Neural progenitor cell (in vitro differentiated cells): ENCODE measurements around the gene PARP14. TPM values are rescaled to one million over a fixed set of nuclear protein-coding genes. Genes with fewer than 3 reads are reported as not detected.
"Not testable (repeated sequence)": the region's sequence is repeated elsewhere in the genome, so short reads cannot be mapped to it uniquely, and the experiment has no call there.

Experiments
- DNase-seq: peaks from one replicate; pipeline ENCODE4 v3.0.0-alpha.2; 2016; ENCODE audit warnings: low spot score
- H2AFZ ChIP-seq: fragments of 200-600 bp; sonication (generic); replicated peaks from 2 replicates; pipeline ENCODE4 v1.6.1; 2016; ENCODE audit warnings: antibody characterized with exemption
- H3F3A ChIP-seq: fragments of 200-600 bp; sonication (generic); 2 replicates; pipeline ENCODE4 v1.6.1; 2016; ENCODE audit warnings: antibody characterized with exemption, low read depth
- H3K27ac ChIP-seq: fragments of 200-600 bp; sonication (generic); 2 replicates; pipeline ENCODE4 v1.5.1; 2016; ENCODE audit warnings: mild to moderate bottlenecking
- H3K27me3 ChIP-seq: fragments of 200-600 bp; sonication (generic); 2 replicates; pipeline ENCODE4 v1.6.1; 2016; ENCODE audit warnings: mild to moderate bottlenecking, moderate library complexity
- H3K36me3 ChIP-seq: fragments of 200-600 bp; sonication (generic); 2 replicates; pipeline ENCODE4 v1.5.1; 2016
- H3K4me1 ChIP-seq: fragments of 200-600 bp; sonication (generic); 2 replicates; pipeline ENCODE4 v1.6.1; 2016; ENCODE audit warnings: mixed run types
- H3K4me2 ChIP-seq: fragments of 200-600 bp; sonication (generic); 2 replicates; pipeline ENCODE4 v1.6.1; 2016
- H3K4me3 ChIP-seq: fragments of 200-600 bp; sonication (generic); 2 replicates; pipeline ENCODE4 v1.5.1; 2016
- H3K79me2 ChIP-seq: fragments of 200-600 bp; sonication (generic); 2 replicates; pipeline ENCODE4 v1.6.1; 2016; ENCODE audit warnings: low read depth
- H3K9ac ChIP-seq: fragments of 200-600 bp; sonication (generic); 2 replicates; pipeline ENCODE4 v1.6.1; 2016
- H3K9me3 ChIP-seq: fragments of 200-600 bp; sonication (generic); 2 replicates; pipeline ENCODE4 v1.5.1; 2016; ENCODE audit warnings: low read depth
- H4K20me1 ChIP-seq: fragments of 200-600 bp; sonication (generic); 2 replicates; pipeline ENCODE4 v1.6.1; 2016; ENCODE audit warnings: low read depth
- H3K27ac Mint-ChIP-seq: 3 replicates; pipeline ENCODE4 v1.8.0; 2021; ENCODE audit warnings: mixed read lengths
- H3K27me3 Mint-ChIP-seq: 2 replicates; pipeline ENCODE4 v1.8.0; 2022; ENCODE audit warnings: low read depth, mild to moderate bottlenecking, inconsistent platforms, moderate library complexity, mixed read lengths; ENCODE audit not compliant: insufficient read depth
- H3K36me3 Mint-ChIP-seq: 3 replicates; pipeline ENCODE4 v1.8.0; 2021; ENCODE audit warnings: mixed read lengths
- H3K4me1 Mint-ChIP-seq: 3 replicates; pipeline ENCODE4 v1.8.0; 2021; ENCODE audit warnings: mixed read lengths
- H3K4me3 Mint-ChIP-seq: 3 replicates; pipeline ENCODE4 v1.8.0; 2021; ENCODE audit warnings: mild to moderate bottlenecking, moderate library complexity, mixed read lengths
- H3K9me3 Mint-ChIP-seq: 3 replicates; pipeline ENCODE4 v1.8.0; 2020; ENCODE audit warnings: mixed read lengths
- CTCF ChIP-seq: fragments of 200-600 bp; sonication (generic); IDR thresholded peaks from 2 replicates; pipeline ENCODE4 v1.5.1; 2017; ENCODE audit warnings: antibody characterized with exemption, mild to moderate bottlenecking
- EZH2 ChIP-seq: fragments of 200-600 bp; sonication (generic); IDR thresholded peaks from 2 replicates; pipeline ENCODE4 v1.6.1; 2017; ENCODE audit warnings: antibody characterized with exemption, mild to moderate bottlenecking, moderate library complexity
- EZH2phosphoT487 ChIP-seq: fragments of 200-600 bp; sonication (generic); IDR thresholded peaks from 2 replicates; pipeline ENCODE4 v1.6.1; 2017; ENCODE audit warnings: antibody characterized with exemption
- total RNA-seq: library from RNA; depleted of rRNA; stranded (reverse); fragments of >200 nt; gene quantifications from 2 replicates; pipeline ENCODE4 v1.2.3, GENCODE V29; 2015; ENCODE audit warnings: low replicate concordance

The PARP14 gene
- total RNA-seq, 1 donor from 2014 or later = 6.1 TPM

- peaks cover 11% of the 10 kb centered on the region for H3F3A ChIP-seq
- H3K4me1 Mint-ChIP-seq = peaks cover 22% of the 10 kb centered on the region
- peak overlapping the region; percentile 69 for H3K4me3 ChIP-seq
- peaks cover 3% of the 10 kb centered on the region for H3K9me3 Mint-ChIP-seq
- no peaks in the 10 kb centered on the region for H4K20me1 ChIP-seq
- H3K79me2 ChIP-seq = no peaks in the 10 kb centered on the region
- peak overlapping the region; percentile 93 for H3K4me2 ChIP-seq
- H3K27ac Mint-ChIP-seq = no peak overlapping the region
- no peak overlapping the region for H3K9ac ChIP-seq
- no peaks in the 10 kb centered on the region for H3K36me3 ChIP-seq
- no peaks in the 10 kb centered on the region for H3K36me3 Mint-ChIP-seq
- peak overlapping the region; percentile 98 for H2AFZ ChIP-seq
- peak overlapping the region; percentile 84 for H3K4me3 Mint-ChIP-seq
- no peaks in the 10 kb centered on the region for H3K9me3 ChIP-seq
- no peaks in the 10 kb centered on the region for H3K4me1 ChIP-seq
- TF ChIP-seq EZH2phosphoT487 (no peak), EZH2 (no peak), CTCF (no peak)
- H3K27me3 Mint-ChIP-seq = peaks cover 15% of the 10 kb centered on the region
- peaks cover 32% of the 10 kb centered on the region for H3K27me3 ChIP-seq
- no peak for DNase-seq
- no peak overlapping the region for H3K27ac ChIP-seq
Observed at GRCh38 chr3:122681284-122681973, 790 bp downstream of the PARP14 start.

GRCh38 chr3:122681974-122682409 is 1.4 kb downstream of the PARP14 start:
- Histone ChIP-seq H3K9ac (no peak overlapping the region), H3K4me3 (no peak overlapping the region), H3K27ac (no peak overlapping the region), H4K20me1 (no peaks in the 10 kb centered on the region), H3K27me3 (peaks cover 32% of the 10 kb centered on the region), H3K9me3 (no peaks in the 10 kb centered on the region), H3K4me2 (no peak overlapping the region), H3K79me2 (no peaks in the 10 kb centered on the region), H3K36me3 (no peaks in the 10 kb centered on the region), H3K4me1 (no peaks in the 10 kb centered on the region), H3F3A (peaks cover 11% of the 10 kb centered on the region), H2AFZ (no peak overlapping the region)
- peaks cover 22% of the 10 kb centered on the region for H3K4me1 Mint-ChIP-seq
- H3K27me3 Mint-ChIP-seq = peaks cover 15% of the 10 kb centered on the region
- peak overlapping the region; percentile 84 for H3K4me3 Mint-ChIP-seq
- TF ChIP-seq EZH2 (no peak), CTCF (no peak), EZH2phosphoT487 (no peak)
- H3K36me3 Mint-ChIP-seq = no peaks in the 10 kb centered on the region
- no peak for DNase-seq
- H3K9me3 Mint-ChIP-seq = peaks cover 3% of the 10 kb centered on the region
- H3K27ac Mint-ChIP-seq = no peak overlapping the region

- not testable (repeated sequence) for H3K4me2 ChIP-seq, H2AFZ ChIP-seq, H3K79me2 ChIP-seq, H3K4me1 ChIP-seq, H3K27ac Mint-ChIP-seq, H3K4me3 ChIP-seq, H3K9ac ChIP-seq, H3K36me3 Mint-ChIP-seq, H3K9me3 Mint-ChIP-seq, DNase-seq, H4K20me1 ChIP-seq, H3K9me3 ChIP-seq, H3K36me3 ChIP-seq, H3K27ac ChIP-seq
- peaks cover 32% of the 10 kb centered on the region for H3K27me3 ChIP-seq
- peaks cover 15% of the 10 kb centered on the region for H3K27me3 Mint-ChIP-seq
- peaks cover 11% of the 10 kb centered on the region for H3F3A ChIP-seq
- H3K4me3 Mint-ChIP-seq = peak overlapping the region; percentile 61
- H3K4me1 Mint-ChIP-seq = peaks cover 22% of the 10 kb centered on the region
Observed at GRCh38 chr3:122682778-122683411, 2.3 kb downstream of the PARP14 start.

GRCh38 chr3:122687298-122687697 is 6.7 kb downstream of the PARP14 start:
- no peak overlapping the region for H3K27ac ChIP-seq
- no peaks in the 10 kb centered on the region for H3K79me2 ChIP-seq
- no peak overlapping the region for H3K4me2 ChIP-seq
- no peak overlapping the region for H3K4me3 ChIP-seq
- H3K4me1 Mint-ChIP-seq = no peaks in the 10 kb centered on the region
- H3K27me3 Mint-ChIP-seq = no peaks in the 10 kb centered on the region
- no peak for TF ChIP-seq CTCF
- TF ChIP-seq EZH2 = no peak
- no peak for TF ChIP-seq EZH2phosphoT487
- no peaks in the 10 kb centered on the region for H3K36me3 Mint-ChIP-seq
- no peaks in the 10 kb centered on the region for H3K36me3 ChIP-seq
- no peaks in the 10 kb centered on the region for H3K9me3 ChIP-seq
- H3K4me3 Mint-ChIP-seq = no peak overlapping the region
- H3K9me3 Mint-ChIP-seq = no peaks in the 10 kb centered on the region
- DNase-seq = no peak
- peaks cover under 1% of the 10 kb centered on the region for H3K27me3 ChIP-seq
- no peaks in the 10 kb centered on the region for H3F3A ChIP-seq
- no peak overlapping the region for H3K9ac ChIP-seq
- no peaks in the 10 kb centered on the region for H3K4me1 ChIP-seq
- no peak overlapping the region for H2AFZ ChIP-seq
- H3K27ac Mint-ChIP-seq = peak overlapping the region; percentile 31
- no peaks in the 10 kb centered on the region for H4K20me1 ChIP-seq
